GM19035 (cell line): Measurements from ENCODE around the gene KLHL40.

ENCODE experiments used
- ATAC-seq: cut with Tn5 transposase; IDR thresholded peaks from one replicate; pipeline ENCODE4 v1.9.1; 2021; ENCODE audit not compliant: unreplicated experiment

KLHL40 gene

GRCh38 chr3:42702066-42702951, 17.0 kb downstream of the KLHL40 start, which contains the start of gene HHATL:
TSS of gene HHATL (minus strand) at chr3:42702798. CDS start at chr3:42700826, 1,972 bp downstream.
- ATAC-seq: no peak

GRCh38 chr3:42702982-42703694, 17.8 kb downstream of the KLHL40 start:
- ATAC-seq: no peak

- ATAC-seq: no peak
Measured at GRCh38 chr3:42703695-42704025, 18.3 kb downstream of the KLHL40 start.

GRCh38 chr3:42704136-42704841, 19.0 kb downstream of the KLHL40 start:
- ATAC-seq: no peak

GRCh38 chr3:42705058-42705767, 19.9 kb downstream of the KLHL40 start:
- ATAC-seq: no peak

GRCh38 chr3:42705962-42706585, 20.7 kb downstream of the KLHL40 start:
- ATAC-seq: no peak

GRCh38 chr3:42706721-42707619, 21.6 kb downstream of the KLHL40 start:
- ATAC-seq: no peak

GRCh38 chr3:42707620-42708355, 22.5 kb downstream of the KLHL40 start:
- no peak for ATAC-seq

GRCh38 chr3:42708611-42709151, 23.3 kb downstream of the KLHL40 start:
- no peak for ATAC-seq

- ATAC-seq: no peak
Measured at GRCh38 chr3:42709621-42710020, 24.3 kb downstream of the KLHL40 start.

- ATAC-seq: no peak
Measured at GRCh38 chr3:42710323-42711021, 25.1 kb downstream of the KLHL40 start.

- ATAC-seq: no peak
Measured at GRCh38 chr3:42711491-42712343, 26.4 kb downstream of the KLHL40 start.

- ATAC-seq: no peak
Measured at GRCh38 chr3:42712344-42712648, 27.0 kb downstream of the KLHL40 start.

GRCh38 chr3:42712688-42713372, 27.5 kb downstream of the KLHL40 start:
- no peak for ATAC-seq

GRCh38 chr3:42713747-42714146, 28.4 kb downstream of the KLHL40 start:
- ATAC-seq: no peak

- no peak for ATAC-seq
Measured at GRCh38 chr3:42714171-42714852, 29.0 kb downstream of the KLHL40 start.
